Measurements from ENCODE around the gene CRB2.
A peak's percentile ranks its signal among the peaks of the same experiment; 100 is the strongest.
"Not testable (repeated sequence)": the region's sequence is repeated elsewhere in the genome, so short reads cannot be mapped to it uniquely, and the experiment has no call there.

CRB2 gene

DNA sequence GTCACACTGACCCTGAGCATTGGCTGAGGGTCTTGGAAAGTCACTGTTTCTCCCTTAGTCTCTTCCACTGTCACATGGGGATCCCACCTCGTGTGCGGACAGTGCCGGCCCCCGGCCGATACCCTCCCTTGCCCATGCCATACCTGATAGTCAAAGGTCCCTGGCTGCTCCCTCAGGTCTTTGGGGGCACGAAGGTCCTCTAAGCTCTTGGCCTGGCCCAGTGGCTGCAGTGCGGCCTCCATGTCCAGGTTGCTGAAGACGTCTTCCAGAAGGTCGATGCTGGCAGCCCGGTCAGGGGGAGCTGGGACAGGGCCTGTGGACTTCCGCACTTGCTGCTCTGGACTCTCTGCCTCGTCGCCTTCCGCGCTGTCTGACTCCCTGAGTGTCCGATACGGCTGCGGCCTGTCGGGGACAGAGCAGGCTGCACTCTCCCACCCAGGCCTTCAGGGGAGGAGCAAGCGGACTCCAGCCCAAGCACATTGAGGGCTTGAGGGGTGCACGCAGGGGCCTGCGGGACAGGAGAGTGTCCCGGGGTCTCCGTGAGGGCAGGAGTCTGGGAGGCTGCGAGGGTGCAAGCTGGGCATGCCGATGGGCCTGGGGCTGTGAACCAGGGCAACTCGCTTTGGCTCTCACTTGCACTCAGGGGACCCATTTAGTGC, 27.6 kb downstream of the CRB2 start:
- DNase-seq: no peak

DNA sequence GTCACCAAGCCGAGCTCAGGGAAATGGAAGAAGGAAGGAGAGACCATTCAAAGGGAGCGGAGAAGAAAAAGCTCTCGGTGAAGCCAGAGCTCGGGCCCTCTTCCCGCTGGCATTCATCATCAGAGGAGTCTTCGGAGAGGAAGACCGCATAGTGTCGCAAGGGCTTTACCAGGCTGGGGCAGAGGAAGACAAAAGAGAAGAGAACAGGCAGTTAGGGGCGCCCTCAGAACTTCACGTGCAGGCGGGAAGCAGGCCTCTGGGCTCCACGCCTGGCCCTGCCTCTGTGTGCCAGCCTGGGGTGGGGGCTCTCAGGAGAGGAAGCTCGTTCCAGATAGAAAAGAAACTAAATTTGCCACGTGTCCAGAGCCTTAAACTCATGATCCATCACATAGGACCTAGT, 31.7 kb downstream of the CRB2 start:
- DNase-seq: no peak

DNA sequence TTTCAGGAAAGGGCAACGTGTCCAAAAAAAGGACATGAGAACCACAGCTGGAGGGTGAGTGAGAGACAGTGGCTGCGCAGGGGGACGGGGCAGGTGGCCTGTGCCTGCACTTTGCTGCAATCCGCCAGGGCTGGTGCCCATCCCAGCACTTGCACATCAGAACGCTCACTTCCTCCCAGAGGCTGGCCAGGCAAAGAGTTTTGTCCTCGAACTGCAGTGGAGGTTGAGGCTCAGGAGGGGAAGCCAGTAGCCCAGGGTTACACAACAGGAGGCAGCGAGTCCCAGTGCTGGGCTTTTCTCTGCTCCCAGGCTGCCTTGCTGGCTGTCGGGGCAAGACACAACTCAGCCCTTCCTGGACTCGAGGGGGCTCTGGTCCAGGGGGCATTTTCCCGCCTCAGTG, 33.1 kb downstream of the CRB2 start:
- DNase-seq: no peak

DNA sequence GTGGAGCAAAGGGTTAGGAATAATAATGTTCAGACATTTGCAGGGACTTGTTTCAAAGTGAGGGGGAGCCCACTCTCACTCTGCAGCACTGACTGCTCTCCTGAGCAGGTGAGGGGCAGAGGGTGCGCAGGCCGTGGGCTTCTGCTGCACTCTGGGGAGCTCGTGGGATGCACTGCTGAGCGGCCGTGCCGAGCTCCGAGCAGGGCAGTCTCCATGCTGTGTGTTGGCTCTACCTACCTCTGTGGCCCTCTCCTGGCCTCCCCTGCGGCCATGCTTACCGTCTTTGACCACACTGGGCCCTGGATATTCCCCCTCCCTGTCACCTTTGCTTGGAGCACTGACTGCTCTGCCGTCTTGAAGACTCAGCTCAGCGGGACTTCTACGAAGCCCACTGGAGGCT, 33.7 kb downstream of the CRB2 start:
- no peak for DNase-seq

DNA sequence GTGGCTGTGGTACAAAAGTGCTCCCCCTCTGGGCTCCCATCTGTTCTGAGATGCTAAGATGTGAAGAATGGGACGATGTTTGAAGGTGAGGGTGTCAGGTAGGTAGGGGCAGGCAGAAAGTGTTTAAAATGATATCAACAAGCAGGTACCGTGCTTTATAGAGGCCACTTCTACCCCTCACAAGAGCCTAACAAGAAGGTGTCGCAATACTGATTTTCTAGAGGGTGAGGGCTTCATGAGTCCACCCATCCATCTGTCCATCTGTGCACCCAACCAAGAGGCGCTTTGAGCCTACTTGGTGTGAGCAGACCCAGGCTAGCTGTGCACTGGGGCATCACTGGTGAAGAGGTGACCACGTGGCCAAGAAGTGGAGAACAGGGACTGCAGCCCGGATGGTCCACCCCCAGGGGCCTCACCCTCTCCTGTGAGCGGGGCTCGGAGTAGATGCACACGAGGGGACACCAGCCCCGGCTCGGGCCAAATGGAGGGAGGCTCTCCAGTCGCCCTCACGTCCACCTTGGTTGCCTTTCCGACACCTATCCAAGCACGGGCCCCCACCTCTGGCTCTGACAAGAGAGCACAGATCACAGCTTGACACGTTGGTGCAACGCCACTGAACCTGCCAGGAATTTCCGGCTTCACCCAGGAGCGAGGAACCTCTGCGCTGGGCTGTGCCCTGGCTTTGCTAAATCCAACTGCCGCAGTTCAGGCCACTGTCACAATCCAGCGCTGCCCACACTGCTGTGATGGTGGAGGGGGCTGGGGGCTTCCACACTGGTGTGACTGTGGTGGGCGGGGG, 34.5 kb downstream of the CRB2 start:
- no peak for DNase-seq

DNA sequence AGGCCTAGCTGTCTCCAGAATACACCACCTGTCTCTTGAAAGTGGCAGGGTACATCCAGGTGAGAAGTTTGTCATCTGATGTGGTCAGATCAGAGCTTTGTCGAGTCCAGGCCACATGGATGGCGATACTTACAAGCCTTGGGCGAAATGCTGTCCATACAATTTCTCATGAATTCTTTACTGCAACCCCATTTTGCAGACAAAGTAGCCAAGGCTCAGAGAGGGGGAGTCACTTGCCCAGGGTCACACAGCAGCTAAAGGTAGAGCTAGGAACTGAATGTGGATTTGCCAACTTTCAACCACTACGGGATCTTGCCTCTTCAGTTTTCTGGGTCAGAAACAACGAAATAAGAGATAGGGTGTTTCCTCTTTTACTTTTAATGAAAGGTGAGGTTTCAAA, 35.2 kb downstream of the CRB2 start:
- DNase-seq: no peak

DNA sequence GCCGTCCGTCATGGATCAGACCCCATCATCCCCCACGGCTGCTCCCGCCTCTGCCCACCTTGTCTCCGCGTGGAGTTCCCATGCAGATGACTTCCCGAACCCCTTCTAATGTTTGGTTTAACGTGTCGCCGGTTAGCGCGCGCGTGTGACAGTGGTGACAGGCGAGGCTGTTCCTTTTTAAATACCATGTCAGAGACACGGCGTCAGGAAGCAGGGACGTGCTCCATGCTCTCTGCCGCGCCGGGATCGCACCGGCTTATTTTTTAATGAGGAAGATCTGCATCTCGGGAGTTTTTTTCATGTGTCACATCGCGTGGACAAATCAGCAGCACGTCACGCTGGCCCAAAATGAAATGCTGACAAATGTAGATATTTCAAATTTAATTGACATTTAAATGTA, 35.9 kb downstream of the CRB2 start:
- DNase-seq: no peak

DNA sequence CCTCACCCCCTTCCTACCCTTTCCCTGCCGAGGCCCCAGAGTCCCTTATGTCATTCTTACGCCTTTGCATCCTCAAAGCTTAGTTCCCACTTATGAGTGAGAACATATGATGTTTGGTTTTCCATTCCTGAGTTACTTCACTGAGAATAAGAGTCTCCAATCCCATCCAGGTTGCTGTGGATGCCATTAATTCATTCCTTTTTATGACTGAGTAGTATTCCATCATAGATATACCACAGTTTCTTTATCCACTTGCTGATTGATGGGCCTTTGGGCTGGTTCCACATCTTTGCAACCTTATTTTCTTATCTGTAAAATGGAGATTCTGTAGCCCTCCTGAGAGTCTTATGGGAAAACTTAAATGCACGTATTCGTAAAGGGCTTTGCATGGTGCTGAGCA, 36.8 kb downstream of the CRB2 start:
- no peak for DNase-seq

DNA sequence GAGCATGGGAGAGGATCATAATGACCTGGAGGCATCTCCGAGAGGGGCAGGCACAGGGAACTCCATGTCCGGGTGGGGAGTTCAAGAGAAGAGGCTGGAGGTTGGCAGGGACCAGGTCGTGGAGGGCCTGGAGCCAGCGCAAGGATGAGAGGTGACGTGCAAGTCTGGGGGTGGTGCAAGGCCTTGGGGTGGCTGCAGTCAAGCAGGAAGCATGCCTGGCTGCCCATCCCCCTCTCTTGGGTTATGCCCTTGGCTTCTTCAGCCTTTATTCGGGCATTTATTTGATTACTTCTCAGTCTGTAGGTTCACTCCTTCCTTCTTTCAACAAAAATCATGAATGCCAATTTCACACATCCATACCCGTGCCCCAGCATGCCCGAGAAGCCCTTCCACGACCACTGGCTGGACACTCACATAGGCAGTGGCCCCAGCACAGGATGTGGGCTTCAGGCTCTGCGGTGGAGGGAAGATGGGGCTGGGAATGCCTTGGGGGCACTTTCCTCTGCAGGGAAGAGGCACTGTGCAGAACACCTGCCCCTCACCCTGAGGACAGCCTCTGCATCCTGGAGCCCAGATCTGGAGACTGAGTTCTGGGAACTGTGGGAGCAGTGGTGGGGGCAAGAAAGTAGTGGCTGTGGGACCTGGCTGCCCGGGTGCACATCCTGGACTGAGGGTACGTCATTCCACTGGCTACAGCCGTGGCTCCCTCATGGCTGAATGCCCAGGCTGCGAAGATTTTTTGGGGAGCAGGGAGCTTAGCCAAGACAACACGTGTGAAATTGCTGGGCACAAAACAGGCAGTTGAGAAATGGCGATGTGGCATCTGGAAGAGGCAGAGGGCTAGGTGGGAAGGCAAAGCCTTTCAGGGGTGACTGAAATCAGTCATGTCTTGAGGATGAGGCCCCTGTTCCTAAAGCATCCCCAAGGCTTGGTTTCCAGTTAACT, 38.6 kb downstream of the CRB2 start:
- DNase-seq: no peak

DNA sequence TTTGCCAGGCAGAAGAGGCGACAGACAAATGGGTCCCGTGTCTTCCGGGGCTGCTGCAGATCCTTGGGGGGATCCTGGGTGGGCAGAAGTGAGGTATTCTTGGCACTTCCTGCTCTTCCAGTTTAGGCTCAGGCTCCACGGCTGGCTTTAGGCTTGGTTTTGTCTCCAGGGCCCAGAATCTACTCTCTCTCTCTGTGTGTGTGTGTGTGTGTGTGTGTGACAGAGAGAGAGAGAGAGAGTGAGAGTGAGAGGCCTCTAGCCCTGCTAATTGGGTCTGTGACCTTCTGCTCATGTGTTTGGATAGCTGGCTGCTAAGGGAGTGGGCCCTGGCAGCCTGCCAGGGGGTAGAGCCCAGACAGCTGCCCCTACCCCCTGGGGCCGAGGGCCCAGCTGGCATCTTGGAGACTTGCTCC, 39.3 kb downstream of the CRB2 start:
- DNase-seq: no peak

DNA sequence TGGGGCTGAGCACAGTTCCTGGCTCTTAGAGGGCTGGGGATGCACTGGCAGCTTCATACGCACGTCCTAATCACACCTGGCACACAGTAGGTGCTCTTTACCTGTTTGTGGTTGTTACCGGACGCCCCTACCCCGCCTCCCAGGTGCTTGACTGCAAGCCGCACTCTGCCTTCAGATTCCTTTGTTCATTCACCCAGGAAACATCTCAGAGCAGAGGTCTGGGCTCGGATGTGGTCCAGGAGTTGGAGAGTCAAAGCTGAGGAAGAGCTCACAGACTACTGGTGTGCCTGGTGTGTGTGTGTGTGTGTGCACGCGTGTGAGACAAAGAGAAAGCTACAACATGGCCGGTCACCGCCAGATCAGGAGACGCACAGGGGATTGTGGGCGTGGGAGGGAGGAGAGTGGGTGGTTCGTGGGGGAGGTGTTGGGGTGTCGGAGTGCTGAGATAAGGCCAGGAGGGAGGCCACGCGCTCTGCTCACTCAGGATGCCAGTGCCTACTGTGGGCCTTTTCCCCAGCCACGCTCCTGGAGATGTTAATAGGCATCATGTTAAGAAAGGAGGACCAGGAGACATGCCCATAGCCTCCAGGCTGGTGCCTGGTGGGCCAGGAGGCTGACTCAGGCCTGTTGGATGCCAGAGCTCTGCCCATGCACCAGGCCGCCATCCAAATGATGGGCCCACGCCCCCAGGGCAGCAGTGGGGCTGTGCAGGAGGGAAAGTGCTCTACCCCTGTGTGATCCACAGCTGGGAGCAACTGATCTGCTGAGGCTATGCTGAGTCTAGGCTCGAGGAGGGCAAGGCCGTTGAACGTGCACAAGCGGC, 39.9 kb downstream of the CRB2 start:
- DNase-seq: no peak

DNA sequence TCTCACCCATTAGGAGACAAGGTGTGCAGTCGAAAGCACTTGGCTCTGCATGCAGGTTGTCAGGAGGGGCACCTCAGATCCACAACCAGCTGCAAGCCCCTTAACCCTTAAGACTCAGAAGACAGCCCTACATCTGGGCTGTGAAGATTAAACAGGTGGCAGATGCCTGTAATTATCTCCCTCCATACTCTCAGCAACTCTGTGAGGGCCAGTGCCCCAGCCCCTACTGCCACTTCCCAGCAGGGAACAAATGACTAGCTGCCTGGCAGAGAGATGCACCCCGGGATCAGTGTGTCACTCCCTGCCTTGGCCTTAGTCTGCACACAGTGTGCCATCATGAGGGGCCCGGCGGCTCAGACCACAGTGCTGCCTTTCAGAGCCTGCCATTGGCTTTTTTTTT, 42.0 kb downstream of the CRB2 start:
- no peak for DNase-seq

DNA sequence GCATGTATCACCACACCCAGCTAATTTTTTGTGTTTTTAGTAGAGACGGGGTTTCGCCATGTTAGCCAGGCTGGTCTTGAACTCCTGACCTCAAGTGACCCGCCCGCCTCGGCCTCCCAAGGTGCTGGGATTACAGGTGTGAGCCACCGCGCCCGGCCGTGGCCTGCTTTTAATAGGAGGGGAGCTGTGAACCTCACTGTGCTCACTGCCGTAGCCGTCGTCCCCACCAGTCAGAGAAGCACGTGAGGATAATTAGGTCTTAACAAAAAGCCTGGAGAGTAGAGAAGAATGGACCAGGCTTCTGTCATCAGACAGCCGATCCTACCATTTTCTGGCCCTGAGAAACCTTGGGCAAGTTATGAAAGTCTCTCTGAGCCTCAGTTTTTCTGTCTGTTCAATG, 42.9 kb downstream of the CRB2 start:
- DNase-seq: not testable (repeated sequence)

DNA sequence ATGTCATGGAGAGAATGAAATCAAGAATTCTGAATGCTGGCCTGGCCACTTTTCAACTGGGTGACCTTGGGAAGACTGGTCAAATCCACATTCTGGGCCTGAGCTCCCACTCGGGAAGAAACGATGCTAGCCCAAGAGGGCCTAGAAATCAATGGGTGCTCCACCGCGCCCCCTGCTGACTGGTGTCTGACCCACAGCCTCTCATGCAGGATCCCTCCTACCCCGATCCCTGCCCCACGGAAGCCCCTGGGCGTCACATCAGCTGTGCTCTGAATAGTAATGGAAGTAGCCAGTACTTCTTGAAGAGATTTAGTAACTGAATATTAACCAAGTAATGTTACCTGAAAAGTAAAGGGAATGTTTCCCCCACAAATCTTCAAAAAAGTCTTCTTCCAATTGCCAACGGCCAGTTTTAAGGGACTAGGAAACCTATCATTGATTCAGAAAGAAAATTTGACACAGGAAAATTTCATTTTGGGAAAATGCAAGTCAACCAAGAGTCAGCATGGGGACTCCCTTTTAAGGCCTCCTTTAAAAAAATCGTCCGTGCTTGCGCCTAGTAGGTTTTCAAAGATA, 43.9 kb downstream of the CRB2 start:
- peak; percentile 33 to 54 for DNase-seq

DNA sequence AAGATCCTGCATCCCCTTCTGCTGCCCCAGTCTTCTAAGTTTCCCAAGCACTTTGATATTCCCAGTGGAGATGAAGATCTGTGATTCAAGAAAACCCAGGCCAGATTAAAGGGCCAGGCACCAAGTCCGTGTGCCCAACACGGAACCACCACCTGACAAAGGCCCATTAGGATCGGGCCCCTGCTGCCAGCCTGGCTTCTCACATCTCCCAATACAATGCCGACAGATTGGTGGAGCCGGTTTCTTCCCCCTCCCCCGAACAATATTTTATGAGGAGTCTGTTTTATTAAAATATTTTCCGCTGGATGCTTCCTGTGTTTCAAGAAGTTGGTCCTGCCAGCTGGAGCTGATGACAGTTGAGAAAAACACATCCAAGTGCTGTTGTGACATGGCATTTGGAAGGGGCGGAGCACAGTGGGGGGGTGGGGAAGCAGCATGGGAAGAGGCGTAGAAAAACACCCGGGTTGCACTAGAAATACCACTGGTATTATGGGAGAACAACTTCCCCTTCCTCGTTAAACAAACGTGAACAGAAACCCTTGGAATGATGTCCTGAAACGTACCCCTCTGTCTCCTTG, 45.0 kb downstream of the CRB2 start:
- no peak for DNase-seq

DNA sequence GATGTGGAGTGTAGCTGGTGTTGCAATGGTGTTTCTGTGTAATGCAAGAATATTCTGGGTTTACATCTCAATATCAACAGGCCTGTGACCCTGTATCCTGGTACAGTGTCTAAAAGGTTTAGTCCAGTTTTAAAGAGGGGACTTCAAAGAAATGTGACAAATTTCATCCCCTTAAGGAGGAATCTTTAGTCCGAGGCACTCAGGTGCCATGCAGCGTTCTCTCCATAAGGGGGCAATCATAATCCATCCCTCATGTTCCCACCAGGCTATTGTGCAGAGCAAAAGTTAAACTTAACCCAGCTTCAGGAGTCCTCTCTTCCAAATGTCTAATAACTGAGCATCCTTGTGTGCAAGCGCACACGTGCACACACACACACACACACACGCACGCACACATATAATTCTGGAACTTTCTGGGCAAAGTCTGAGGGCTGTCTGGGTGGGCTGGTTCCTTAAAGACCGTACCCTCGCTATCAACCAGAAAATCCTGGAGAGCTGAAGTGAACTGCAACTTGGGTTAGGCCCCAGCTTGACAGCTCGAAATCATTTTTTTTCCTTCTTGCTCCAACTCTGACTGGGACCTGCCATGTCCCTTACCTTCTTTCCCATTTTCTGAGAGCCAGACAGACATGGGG, 46.0 kb downstream of the CRB2 start:
- peak in 1 of 2 donors; percentile 27 for DNase-seq

DNA sequence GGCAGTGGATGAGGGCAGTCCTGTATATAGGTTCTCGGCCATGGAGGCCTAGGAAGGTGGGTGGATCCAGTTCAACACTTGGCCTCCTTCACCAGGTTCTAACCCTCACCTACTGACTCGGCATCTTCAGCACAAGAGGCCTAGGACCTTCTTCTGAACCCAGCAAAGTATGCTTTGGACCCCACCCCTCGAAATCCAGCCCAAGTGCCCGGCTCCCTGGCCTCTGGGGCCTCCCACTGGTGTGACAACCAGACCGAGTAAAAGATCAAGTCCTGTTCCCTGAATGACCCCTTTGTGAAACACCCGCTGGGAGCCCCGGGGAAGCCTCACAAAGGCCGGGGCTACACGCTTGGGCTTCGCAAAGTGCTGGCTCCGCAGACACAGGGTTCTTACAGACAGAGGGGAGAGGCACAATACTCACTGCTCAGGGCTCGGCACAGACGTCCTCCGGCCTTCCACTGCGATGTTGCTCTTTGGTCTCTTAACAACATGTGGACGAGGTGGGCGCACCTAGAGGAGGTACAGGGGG, 47.0 kb downstream of the CRB2 start:
- no peak for DNase-seq

DNA sequence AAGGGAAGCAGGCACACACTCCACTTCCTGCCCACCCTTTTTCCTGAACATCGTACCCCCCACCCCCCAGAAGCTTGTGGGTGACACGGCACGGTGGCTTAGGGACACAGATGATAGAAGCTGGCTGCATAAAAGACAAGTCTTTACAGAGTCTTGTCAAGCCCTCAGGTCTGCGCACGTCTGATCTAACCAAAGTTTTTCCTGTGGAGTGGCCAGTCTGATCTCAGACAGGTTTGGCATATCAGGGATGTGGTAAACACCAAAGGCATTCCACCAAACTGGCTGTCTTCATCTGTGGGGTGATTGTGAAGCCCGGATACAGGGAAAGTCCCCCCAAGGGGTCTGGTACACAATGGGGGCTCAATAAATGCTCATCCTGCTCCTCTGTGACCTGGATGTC, 50.0 kb downstream of the CRB2 start:
- no peak for DNase-seq

DNA sequence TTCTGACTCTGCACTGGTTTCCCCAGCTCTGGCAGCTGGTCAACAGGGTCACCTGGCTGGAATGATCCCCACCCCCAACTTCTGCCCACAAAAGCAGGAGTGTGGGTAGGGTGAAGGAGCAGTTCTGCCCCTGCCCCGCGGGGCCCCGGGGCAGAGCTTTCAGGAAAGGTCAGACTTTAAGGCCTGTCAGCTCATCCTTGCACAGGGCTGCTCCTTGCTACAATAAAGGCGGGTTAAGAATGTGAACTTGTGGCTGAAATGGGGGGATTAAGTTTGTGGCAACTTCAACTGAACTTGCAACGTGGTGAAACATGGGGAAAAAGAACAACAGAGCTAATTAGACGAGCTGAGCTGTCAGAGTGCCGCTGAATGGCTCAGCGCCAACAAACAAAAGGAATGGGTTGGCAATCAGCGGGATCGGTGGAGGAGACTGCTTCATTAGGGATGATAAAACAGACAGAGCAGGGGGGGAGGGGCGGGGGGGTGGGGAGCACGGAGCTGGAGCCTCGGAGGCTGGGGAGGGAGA, 50.8 kb downstream of the CRB2 start:
- no peak for DNase-seq

DNA sequence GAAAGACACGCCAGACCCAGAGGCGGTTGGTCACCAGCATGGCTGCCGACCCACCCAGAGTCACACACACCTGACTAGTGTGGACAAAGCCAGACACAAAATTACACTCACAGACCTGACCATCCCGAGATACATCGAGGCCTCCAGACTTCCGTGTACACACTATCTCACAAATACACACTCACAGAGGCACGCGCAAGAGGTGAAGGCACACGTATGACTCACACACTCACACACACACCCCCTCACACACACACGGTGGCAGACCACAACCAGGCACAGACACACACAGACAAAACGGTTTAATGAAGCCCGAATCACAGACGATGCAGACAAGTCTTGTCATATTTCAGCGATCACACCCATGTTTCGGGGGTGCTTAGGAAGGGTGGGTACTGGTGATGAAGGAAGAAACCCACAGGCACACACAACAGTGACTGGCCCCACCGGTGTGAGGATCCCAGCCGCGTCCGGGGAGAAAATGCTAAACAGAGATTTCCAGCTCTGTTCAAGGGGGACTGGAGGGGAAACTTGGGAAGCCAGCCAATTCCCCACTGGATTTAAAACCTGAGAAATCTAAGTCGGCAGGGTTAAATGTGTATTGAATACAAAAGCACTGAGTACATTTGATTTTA, 51.3 kb downstream of the CRB2 start:
- no peak for DNase-seq
